RWPE2 (cell line): ENCODE measurements around the gene DIDO1.

Source experiments
- ATAC-seq: fragments of 200-7000 bp; cut with Tn5 transposase; 3 replicates; pipeline ENCODE4 v1.9.1; 2021; ENCODE audit warnings: low read depth
- DNase-seq: peaks from one replicate; pipeline ENCODE4 v3.0.0-alpha.2; 2020; ENCODE audit warnings: low spot score
- H3K27ac ChIP-seq: fragments of 450-650 bp; 2 replicates; pipeline ENCODE4 v1.5.1; 2017; ENCODE audit warnings: mild to moderate bottlenecking; ENCODE audit not compliant: poor library complexity, severe bottlenecking
- H3K27me3 ChIP-seq: fragments of 250-450 bp; sonication (Bioruptor Pico); 2 replicates; pipeline ENCODE4 v1.5.1; 2021; ENCODE audit warnings: mild to moderate bottlenecking, moderate library complexity; ENCODE audit not compliant: insufficient read depth, poor library complexity, severe bottlenecking
- H3K36me3 ChIP-seq: fragments of 250-450 bp; sonication (Bioruptor Pico); 2 replicates; pipeline ENCODE4 v1.5.1; 2020; ENCODE audit warnings: low read depth, mild to moderate bottlenecking, moderate library complexity
- H3K4me1 ChIP-seq: fragments of 250-450 bp; sonication (Bioruptor Pico); 2 replicates; pipeline ENCODE4 v1.5.1; 2021; ENCODE audit warnings: mild to moderate bottlenecking, moderate library complexity; ENCODE audit not compliant: insufficient read depth, poor library complexity, severe bottlenecking
- H3K4me3 ChIP-seq: fragments of 250-450 bp; sonication (Bioruptor Pico); 2 replicates; pipeline ENCODE4 v1.5.1; 2021; ENCODE audit warnings: mild to moderate bottlenecking, moderate library complexity; ENCODE audit not compliant: severe bottlenecking
- H3K9me3 ChIP-seq: fragments of 250-450 bp; sonication (Bioruptor Pico); 2 replicates; pipeline ENCODE4 v1.5.1; 2021; ENCODE audit warnings: mild to moderate bottlenecking, moderate library complexity; ENCODE audit not compliant: severe bottlenecking
- TF ChIP-seq, protein P1 (sequence below): fragments of 450-650 bp; IDR thresholded peaks from one replicate; pipeline ENCODE4 v1.5.1; 2017; ENCODE audit warnings: mild to moderate bottlenecking, moderate library complexity; ENCODE audit not compliant: poor library complexity, severe bottlenecking

DIDO1 gene

DNA sequence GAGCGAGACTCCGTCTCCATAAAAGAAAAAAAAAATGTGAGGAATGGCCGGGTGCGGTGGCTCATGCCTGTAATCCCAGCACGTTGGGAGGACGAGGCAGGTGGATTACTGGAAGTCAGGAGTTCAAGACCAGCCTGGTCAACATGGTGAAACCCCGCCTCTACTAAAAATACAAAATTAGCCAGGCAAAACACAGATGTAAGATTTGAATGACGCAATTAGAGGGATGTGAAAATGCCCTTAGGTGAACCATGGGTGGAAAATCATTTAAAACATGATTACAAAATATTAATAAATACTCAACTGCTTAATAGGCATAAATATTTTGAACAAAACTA, 88.5 kb downstream of the DIDO1 start:
- TF ChIP-seq, protein P1, sequence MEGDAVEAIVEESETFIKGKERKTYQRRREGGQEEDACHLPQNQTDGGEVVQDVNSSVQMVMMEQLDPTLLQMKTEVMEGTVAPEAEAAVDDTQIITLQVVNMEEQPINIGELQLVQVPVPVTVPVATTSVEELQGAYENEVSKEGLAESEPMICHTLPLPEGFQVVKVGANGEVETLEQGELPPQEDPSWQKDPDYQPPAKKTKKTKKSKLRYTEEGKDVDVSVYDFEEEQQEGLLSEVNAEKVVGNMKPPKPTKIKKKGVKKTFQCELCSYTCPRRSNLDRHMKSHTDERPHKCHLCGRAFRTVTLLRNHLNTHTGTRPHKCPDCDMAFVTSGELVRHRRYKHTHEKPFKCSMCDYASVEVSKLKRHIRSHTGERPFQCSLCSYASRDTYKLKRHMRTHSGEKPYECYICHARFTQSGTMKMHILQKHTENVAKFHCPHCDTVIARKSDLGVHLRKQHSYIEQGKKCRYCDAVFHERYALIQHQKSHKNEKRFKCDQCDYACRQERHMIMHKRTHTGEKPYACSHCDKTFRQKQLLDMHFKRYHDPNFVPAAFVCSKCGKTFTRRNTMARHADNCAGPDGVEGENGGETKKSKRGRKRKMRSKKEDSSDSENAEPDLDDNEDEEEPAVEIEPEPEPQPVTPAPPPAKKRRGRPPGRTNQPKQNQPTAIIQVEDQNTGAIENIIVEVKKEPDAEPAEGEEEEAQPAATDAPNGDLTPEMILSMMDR, result no peak
- DNase-seq, result peak; percentile 38
- no peaks in the 10 kb centered on the region for H3K9me3 ChIP-seq
- no peak overlapping the region for H3K27ac ChIP-seq
- peaks cover 5% of the 10 kb centered on the region for H3K4me1 ChIP-seq
- no peak overlapping the region for H3K4me3 ChIP-seq
- no peaks in the 10 kb centered on the region for H3K27me3 ChIP-seq
- ATAC-seq, result no peak
- no peaks in the 10 kb centered on the region for H3K36me3 ChIP-seq

DNA sequence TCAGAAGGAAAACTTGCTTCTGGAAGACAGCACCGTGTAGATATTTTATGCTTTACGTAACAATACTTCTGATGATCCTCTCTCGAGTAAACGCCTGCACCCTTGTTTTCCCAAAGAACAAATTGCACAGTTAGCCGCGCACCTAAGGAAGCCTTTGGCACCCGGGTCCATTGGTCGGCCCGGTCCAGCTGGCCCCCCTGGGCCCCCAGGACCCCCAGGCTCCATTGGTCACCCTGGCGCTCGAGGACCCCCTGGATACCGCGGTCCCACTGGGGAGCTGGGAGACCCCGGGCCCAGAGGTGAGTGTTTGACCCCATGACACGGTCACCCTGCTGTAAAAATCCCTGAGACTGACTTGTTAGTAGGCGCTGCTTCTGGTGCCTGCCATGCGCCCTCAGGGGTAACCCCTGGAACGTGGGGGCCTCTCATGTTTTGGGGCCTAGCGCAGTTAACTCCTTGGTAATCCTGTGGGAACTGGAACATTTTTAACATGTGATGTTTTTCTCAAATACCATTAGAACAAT, 89.3 kb downstream of the DIDO1 start:
- ATAC-seq, result no peak
- H3K27me3 ChIP-seq, result no peaks in the 10 kb centered on the region
- DNase-seq, result peak; percentile 74
- no peaks in the 10 kb centered on the region for H3K36me3 ChIP-seq
- peaks cover 12% of the 10 kb centered on the region for H3K4me1 ChIP-seq
- H3K27ac ChIP-seq, result no peak overlapping the region
- TF ChIP-seq, protein P1, result no peak
- no peaks in the 10 kb centered on the region for H3K9me3 ChIP-seq
- no peak overlapping the region for H3K4me3 ChIP-seq

DNA sequence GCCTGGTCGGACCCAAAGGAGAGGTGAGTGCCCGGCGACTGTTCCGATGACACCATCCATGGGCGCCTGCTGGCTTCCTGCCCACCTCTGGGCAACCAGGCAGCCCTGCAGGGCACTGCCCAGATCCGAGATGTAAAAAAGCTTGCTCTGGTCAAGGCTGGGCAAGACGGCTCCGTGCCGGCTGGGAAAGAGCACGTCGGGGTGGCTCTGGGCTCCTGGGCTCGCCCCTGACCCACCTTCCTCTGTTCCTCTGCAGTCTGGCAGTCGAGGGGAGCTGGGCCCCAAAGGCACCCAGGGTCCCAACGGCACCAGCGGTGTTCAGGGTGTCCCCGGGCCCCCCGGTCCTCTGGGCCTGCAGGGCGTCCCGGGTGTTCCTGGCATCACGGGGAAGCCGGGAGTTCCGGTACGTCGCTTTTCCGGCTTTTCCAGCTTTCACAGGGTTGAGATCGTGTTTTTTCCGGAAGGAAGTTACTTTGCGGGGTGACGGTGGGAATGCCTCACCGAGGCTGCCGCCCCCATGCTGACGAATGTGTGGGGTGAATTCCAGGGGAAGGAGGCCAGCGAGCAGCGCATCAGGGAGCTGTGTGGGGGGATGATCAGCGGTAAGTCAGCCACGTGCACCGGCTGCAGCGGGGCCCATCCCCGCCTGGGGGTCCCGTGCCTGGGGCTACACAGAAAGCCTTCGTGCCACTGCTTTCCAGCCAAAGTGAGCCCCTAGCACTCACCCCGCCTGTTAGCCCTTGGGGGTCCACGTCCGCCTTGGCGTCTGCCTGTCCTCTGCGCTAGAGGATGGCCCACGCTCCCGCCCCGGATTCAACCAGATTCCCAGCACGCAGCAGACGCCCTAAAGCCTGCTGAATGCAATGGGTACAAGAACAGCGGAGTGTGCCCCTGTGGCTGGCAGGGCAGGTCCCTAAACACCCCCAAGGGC, 90.1 kb downstream of the DIDO1 start:
- H3K9me3 ChIP-seq, result no peaks in the 10 kb centered on the region
- no peak overlapping the region for H3K4me3 ChIP-seq
- H3K36me3 ChIP-seq, result no peaks in the 10 kb centered on the region
- H3K27me3 ChIP-seq, result no peaks in the 10 kb centered on the region
- TF ChIP-seq, protein P1, result no peak
- DNase-seq (peak; percentile 84), ATAC-seq (no peak)
- H3K27ac ChIP-seq, result no peak overlapping the region
- peaks cover 20% of the 10 kb centered on the region for H3K4me1 ChIP-seq

DNA sequence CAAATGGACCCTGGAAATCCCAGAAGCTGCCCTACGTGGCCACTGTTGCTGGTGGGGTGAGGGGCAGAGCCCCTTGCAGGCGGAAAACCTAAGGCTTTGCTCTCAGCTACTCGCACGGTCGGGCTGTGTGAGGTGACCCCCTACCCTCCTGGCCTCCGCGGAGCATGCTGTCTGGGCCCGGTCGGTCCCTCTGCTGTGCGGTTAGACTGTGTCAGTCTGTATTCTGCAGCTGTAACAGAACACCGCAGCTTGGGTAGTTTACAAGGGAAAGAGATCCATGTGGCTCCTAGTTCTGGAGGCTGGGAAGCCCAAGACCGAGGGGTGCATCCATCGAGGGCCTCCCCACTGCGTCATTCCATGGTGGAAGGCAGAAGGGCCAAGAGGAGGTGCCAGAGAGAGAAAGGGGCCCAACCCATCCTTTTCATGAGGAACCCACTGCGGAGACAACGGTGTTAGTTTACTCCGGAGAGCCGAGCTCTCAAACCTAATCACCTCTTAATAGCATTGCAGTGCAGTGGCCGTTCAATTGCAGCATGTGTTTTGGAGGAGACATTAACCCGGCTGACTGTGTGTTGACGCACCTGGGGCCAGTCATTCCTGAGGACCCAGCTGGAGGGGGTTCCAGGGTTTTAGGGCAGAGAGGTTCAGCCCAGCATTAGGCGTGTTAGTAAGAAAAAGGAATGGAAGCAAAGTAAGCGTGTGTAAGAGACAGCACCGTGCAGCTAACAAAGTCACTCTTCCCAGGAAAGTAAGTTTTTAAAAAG, 91.2 kb downstream of the DIDO1 start:
- TF ChIP-seq, protein P1, result no peak
- H3K27me3 ChIP-seq, result no peaks in the 10 kb centered on the region
- peak; percentile 77 for DNase-seq
- peaks cover 22% of the 10 kb centered on the region for H3K4me1 ChIP-seq
- H3K36me3 ChIP-seq, result no peaks in the 10 kb centered on the region
- H3K27ac ChIP-seq, result no peak overlapping the region
- no peak for ATAC-seq
- H3K4me3 ChIP-seq, result no peak overlapping the region
- no peaks in the 10 kb centered on the region for H3K9me3 ChIP-seq
